T-helper 2 cell (primary cell): Measurements from ENCODE around the gene TRANK1.

ENCODE experiments used
- DNase-seq, 5 experiments: peaks; one replicate each; pipeline versions ENCODE4 v3.0.0 to v3.0.0-alpha.2; 2012 to 2022

The TRANK1 gene

GRCh38 chr3:36840453-36840921, 104.4 kb downstream of the TRANK1 start:
- DNase-seq = no peak

DNA sequence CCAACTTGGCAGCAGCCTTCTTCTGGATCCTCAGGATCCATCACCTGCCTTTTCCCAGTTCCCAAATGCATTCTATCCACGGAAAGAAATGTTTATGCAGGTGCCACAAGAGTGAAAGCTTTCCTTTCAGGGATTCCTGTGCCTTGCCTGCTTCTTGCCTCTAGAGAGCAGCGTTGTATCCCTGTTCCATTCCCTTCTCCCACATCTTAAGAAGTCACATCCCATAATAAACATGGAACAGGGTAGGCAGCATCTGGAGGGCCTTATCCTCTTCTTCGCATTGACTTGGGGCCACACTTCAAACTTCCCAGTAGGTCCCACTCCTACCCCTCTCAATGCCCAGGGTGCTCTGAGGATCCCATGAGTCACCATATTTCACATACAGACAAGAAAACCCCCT, 107.8 kb downstream of the TRANK1 start:
- no peak for DNase-seq

GRCh38 chr3:36833160-36833814, 111.6 kb downstream of the TRANK1 start:
- DNase-seq = no peak

DNA sequence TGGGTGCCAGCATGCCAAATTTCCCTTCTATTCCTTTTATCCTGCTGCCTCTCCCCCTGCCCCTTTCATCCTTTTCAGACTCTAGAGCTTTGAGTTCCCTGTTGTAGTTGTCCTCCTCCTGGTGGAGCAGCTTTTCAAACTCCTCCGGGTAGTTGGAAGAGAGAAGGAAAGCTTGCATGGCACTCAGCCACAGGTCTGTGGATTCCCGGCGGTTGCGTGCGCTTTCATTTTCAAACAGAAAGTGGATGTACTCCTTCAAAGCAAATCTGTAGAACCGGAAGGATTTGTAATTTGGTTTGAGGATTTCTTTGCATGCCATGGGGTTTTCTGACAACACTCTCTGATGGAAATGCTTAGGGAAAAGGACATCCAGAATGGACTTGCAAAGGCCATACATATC, 112.4 kb downstream of the TRANK1 start:
- DNase-seq = no peak

DNA sequence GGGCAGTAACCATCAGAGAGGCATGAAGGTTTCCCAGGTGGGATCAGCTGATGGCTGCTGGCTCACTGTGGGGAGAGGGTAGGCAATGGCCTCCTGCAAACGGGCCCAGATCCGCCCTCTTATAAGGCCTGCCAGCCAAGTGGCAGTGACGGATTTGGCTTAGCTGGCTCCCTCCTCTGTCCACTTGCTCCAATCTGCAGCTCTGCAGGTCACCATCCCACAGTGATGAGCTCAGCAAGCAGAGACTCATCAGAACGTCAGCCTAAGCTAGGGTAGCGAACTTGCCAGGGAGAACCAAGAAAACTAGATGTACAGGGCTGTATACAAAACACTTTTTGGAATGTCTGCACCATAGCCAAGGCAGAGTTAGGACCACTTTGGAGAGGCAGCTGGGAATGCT, 117.7 kb downstream of the TRANK1 start:
- DNase-seq = no peak

DNA sequence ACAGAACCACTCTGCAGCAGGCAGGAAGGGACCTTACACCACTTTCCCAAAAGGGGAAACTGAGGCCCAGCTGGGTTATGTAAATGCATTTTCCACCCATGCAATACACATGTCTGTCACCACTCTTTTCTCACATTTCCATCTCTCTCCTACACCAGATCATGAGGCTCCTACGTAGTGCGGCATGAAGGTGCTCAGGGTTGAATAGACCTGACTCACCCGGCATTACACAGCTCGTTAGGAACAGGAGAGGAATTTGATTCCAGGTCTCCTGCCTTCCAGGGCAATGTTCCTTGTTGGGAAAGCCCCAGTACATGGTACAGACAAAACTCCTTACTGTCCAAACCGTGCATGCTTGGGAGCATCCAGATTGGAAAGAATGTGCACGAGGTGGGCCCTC, 118.6 kb downstream of the TRANK1 start:
- DNase-seq = no peak

GRCh38 chr3:36824443-36824842, 120.4 kb downstream of the TRANK1 start:
- DNase-seq = no peak

DNA sequence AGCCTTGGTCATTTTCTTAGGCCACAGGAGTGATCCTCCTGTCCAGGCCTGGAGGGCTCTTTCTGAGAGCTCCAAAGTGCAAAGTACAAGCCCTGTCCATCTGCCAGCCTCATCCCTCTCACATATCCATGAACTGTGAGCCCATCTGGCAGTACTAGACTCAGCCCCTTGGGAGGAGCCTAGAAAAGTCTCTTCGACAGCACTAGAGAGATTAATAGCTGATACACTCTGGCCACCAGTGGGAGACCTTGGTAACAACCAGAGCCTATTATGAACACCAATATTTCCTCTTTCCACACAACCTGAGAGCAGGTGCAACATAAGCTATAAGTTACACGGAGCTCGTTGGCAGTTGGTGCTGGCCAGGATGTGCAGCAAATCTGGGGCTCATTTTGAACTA, 121.0 kb downstream of the TRANK1 start:
- DNase-seq = no peak

DNA sequence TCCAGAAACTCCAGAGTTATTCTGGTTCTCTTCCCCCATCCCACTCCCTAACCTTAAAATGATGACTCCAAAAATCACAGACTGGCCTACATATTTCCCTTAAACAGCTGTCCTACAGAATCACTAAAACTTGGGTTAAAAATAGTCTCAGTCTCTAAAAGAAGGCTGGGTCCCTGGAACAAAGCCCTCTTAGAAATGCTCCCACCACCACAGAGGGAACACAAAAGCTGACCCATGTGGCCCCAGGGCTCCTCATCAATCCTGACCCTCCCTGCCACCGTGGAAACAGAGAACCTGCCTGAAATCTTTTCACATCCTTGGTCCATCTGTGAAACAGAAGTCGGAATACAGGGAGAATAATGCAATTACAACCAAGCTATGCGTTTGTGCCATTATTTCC, 124.8 kb downstream of the TRANK1 start:
- DNase-seq = no peak

- DNase-seq = no peak
Observed at GRCh38 chr3:36817806-36818533, 126.9 kb downstream of the TRANK1 start.

DNA sequence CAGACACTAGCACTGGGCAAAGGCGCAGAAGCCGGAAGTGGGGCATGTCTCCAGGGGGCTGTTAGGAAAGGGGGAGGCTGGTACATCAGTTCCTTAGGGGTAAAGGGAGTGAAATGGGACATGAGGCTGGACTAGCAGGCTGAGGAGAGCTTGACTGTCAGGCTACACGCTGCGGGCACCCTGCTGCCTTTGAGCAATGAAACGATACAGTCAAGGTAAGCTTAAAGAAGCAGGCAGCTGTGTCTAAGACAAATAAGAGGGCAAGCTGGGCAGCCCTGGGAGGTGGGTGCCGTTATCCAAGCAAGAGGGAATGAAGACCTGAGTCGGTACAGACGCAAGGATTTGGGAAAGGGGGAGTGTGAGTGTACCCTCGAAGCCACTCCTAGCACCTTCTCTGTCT, 129.5 kb downstream of the TRANK1 start:
- DNase-seq = no peak

DNA sequence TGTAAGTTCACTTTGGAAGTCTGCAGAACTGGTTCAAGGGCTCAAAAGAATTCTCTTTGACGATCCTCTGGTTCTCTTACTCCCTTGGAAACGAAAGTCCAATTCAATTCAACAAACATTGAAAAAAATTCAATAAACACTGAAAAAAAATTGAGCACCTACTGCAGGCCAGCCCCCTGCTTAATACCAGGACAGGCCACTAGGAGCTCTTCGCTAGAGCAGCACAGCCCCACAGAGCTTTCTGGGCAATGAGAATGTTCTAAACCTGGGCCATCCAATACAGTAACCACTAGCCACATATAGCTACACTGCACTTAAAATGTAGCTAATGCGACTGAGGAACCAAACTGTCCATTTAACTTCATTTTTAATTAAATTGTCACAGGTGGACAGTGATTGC, 130.1 kb downstream of the TRANK1 start:
- no peak for DNase-seq

GRCh38 chr3:36814066-36814717, 130.7 kb downstream of the TRANK1 start:
- no peak for DNase-seq

DNA sequence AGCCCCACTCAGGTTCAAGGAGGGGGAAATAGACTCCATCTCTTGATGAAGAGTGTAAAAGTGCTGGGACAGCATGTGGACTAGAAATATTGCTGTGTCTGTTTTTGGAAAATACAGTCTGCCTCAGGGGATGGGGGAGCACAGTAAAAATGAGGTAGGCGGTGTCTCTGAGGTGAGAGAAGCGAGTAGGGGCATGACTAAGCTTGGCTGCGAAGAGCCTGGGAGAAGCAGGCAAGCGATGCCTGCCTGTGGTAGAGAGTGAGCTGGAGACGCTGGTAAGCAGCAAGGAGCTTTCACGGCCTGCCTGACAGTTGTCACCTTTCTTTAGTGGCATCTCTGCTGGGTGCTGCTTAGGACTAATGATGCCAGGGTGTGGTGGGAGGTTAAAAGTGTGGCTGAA, 131.5 kb downstream of the TRANK1 start:
- no peak for DNase-seq

DNA sequence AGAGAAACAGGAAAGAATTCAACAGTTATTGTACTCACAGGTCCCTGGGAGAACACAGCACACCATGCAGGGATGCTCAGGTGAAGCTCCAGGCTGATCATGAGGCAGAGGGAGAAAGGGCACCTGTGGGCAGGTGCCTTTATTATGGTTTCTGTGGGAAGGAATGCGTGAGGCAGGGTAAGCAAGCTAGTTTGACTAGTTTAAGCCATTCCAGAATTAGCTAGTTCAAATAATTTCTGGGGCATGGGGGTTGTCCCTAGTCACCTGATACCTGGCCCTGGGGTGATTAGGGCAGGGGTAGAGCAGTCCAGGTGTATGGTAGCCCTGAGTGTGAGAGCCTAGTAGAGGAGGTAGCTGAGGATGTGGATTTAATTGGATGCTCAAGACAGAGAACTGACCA, 132.6 kb downstream of the TRANK1 start:
- no peak for DNase-seq

DNA sequence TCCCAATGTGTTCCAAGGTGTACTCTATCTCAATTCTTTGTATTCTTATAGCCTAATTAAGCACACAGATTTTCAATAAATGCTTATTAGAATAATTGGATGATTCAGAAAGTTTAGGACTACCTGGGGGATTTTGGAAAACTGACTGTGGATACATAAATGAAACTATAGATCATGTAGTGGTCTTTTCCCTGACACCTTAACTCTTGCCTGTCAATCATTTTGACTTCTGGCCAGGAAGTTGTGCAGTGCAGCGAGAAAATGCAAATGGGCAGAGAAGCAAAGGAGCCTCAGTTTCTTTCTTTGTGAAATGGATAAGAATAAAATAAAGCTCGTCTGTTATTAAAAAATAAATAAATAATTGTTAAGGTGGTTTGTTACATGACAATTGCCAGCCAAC, 133.1 kb downstream of the TRANK1 start:
- DNase-seq = no peak

DNA sequence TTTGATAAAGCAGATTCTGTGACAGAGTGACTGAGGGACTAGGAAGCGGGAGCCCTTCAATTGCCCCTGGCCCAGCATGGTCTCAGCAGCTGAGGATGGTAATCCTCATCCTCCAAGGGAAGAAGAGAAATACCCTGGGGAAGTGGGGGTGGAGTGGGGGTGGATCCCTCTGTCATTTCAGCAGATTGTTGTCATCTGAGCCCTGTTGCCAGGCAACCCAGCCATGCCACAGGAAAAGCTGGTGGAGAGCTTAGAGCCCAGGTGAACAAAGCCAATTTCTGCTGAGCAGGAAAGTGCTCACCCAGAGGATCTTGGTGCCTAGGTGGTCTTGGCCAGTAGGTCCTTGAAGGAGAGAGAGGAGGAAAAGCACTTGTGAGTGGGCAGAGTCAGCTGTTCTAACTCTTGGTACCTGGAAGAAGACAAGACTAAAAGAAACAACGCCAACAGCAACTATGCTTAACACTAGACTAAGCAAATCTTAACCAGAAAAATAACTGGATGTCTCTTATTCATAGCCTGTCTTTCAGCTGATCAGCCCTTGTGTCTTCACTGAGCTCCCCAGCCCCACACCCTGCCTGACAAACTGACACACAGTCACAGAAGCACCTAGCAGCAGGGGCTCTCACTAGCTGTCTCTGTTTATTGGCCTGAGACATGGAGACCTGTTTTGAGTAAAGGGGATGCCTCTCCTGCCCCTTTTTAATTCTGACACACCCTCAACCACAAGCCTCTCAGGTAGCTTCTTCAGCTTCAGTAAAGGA, 140.4 kb downstream of the TRANK1 start:
- no peak for DNase-seq

- DNase-seq = no peak
Observed at GRCh38 chr3:36803091-36803791, 141.6 kb downstream of the TRANK1 start.

DNA sequence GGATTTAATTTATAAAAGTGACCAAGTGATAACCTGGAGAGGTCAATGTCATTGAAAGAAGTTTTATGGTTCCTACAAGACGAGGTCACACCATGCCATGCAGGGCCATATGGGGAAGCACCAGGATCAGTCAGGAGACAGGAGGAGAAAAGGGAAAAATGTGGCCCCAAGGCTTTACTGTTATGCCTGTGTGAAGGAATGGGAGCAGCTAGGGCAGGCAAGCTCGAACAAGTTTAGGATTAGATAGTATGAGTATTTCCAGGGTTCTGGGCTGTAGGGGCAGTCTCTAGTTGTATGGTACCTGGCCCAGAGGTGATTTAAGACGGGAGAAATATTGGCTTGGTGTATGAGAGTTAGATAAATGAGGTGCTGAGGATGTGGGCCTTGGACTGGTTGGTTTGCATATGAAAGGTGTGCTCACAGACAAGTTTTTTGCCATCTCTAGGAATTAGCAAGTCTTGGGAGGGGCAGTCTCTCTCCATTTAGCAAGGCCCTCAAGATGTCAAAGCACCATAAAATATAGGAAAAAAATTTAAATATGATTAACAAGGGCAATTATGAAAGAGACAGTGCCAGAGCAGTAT, 144.2 kb downstream of the TRANK1 start:
- DNase-seq = no peak

DNA sequence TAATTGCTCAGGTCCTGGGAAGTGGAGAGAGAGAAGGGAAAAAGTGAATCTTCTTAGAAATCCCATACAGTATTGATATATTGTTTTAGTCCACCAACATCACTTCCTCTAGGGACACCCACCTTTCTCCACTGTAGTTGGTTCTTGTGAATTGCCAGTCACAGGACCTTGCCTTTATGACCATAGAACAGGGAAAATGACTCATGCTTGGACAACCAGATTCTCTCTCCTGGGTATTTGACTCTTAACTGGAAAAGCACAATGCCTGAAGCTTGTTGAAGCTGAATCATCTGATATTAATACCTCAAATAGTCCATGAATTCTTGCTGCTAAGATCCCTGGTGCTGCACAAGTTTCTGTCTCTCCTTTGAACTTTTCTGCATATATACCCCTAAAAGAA, 148.0 kb downstream of the TRANK1 start:
- DNase-seq = no peak

GRCh38 chr3:36796161-36796560, 148.7 kb downstream of the TRANK1 start:
- DNase-seq = no peak

DNA sequence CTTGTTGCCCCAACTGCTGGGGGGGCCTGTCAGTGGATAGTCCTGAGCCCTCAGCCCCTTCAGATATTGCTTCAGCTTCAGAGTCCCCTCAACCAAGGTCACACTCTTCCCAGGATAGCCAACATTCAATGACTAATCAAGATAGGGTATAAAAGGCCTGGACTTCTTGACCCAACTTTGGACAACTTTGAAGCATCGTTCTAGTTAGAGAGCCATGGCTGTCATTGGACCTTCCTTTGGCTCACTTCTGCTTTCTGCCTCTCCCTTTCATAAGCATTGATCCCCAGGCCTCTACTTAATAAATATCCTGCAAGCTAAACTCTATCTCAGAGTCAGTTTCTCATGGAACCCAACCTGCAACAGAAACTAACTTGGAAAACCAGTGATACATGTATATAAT, 149.2 kb downstream of the TRANK1 start:
- DNase-seq = no peak
